Endometrial microvascular endothelial cells (primary cell): ENCODE measurements around the gene ATRIP. TPM values are rescaled to one million over a fixed set of nuclear protein-coding genes. Genes with fewer than 3 reads are reported as not detected.
"Not testable (repeated sequence)": the region's sequence is repeated elsewhere in the genome, so short reads cannot be mapped to it uniquely, and the experiment has no call there.

Experiments
- in situ Hi-C: cut with HindIII; loops from 2 replicates; pipeline ENCODE4 v1.10.0; 2017; ENCODE audit warnings: low sequenced_read_pairs, low pct_unique_long_range_greater_than_20kb; ENCODE audit errors: inconsistent ontology term
- total RNA-seq: library from RNA; depleted of rRNA; stranded (reverse); fragments of >200 nt; gene quantifications from one replicate; pipeline ENCODE4 v1.2.3, GENCODE V29; 2015; ENCODE audit errors: inconsistent ontology term

ATRIP gene
- total RNA-seq, 1 donor from 2014 or later, result 10.7 TPM

GRCh38 chr3:48464713-48465221 is 18.2 kb downstream of the ATRIP start:
- in situ Hi-C loops, result no loop called here

- in situ Hi-C loops, result no loop called here
Measured at GRCh38 chr3:48465237-48465530, 18.6 kb downstream of the ATRIP start.

GRCh38 chr3:48465531-48466378 is 19.2 kb downstream of the ATRIP start:
- in situ Hi-C loops, result no loop called here

- in situ Hi-C loops, result no loop called here
Measured at GRCh38 chr3:48466386-48467109, 20.0 kb downstream of the ATRIP start.

GRCh38 chr3:48467110-48467454 is 20.5 kb downstream of the ATRIP start:
- in situ Hi-C loops, result no loop called here

- in situ Hi-C loops, result no loop called here
Measured at GRCh38 chr3:48467473-48468267, 21.1 kb downstream of the ATRIP start.

GRCh38 chr3:48468329-48468731 is 21.8 kb downstream of the ATRIP start:
- in situ Hi-C loops, result no loop called here

GRCh38 chr3:48469046-48469915 is 22.7 kb downstream of the ATRIP start:
- in situ Hi-C loops, result no loop called here

- in situ Hi-C loops, result no loop called here
Measured at GRCh38 chr3:48470286-48470685, 23.7 kb downstream of the ATRIP start.

- in situ Hi-C loops, result no loop called here
Measured at GRCh38 chr3:48472673-48472922, 26.1 kb downstream of the ATRIP start.

GRCh38 chr3:48472923-48473616 is 26.5 kb downstream of the ATRIP start:
- in situ Hi-C loops, result no loop called here

GRCh38 chr3:48473617-48473952 is 27.0 kb downstream of the ATRIP start:
- in situ Hi-C loops, result no loop called here

GRCh38 chr3:48474031-48474430 is 27.5 kb downstream of the ATRIP start:
- in situ Hi-C loops, result not testable (repeated sequence)

- in situ Hi-C loops, result no loop called here
Measured at GRCh38 chr3:48474619-48475018, 28.1 kb downstream of the ATRIP start.

- in situ Hi-C loops, result no loop called here
Measured at GRCh38 chr3:48475188-48475587, 28.7 kb downstream of the ATRIP start.

- in situ Hi-C loops, result no loop called here
Measured at GRCh38 chr3:48476426-48477053, 30.0 kb downstream of the ATRIP start.

- in situ Hi-C loops, result no loop called here
Measured at GRCh38 chr3:48477959-48478520, 31.5 kb downstream of the ATRIP start.
